GM21526 (cell line): Measurements from ENCODE around the gene C4orf50.
"Not testable (repeated sequence)": the region's sequence is repeated elsewhere in the genome, so short reads cannot be mapped to it uniquely, and the experiment has no call there.

Experiments used
- ATAC-seq: cut with Tn5 transposase; IDR thresholded peaks from one replicate; pipeline ENCODE4 v1.9.1; 2021; ENCODE audit warnings: moderate library complexity; ENCODE audit not compliant: unreplicated experiment, low FRiP score

C4orf50 gene

DNA sequence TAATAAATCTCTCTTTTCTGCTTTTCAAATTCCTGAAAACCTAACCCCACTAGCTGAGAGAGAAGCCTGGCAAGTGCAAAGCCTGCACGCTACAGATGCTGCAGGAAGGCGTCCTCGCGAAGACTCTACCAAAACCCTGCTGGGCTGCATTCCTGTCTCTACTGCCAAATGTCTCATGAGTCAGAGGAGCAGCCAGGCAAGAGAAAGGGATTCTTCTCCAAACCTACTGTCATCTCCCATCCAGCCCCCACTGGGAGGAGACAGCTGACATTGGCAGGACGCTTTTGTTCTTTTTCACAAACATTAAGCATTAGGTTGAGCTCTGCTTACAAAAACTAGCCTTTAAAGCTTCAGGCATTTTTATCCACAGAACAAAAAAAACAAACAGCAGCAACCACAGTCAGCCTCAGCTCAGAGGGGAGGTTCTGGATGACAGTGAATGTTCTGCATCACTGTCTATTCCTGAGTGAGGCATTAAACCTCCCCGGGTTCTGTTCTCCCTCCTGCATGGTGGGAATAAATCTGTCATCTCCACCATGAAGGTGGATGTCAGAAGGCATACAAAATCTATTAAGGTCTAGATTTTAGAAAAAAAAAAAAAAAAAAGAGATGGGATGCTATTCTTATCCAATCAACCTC is 143.3 kb downstream of the C4orf50 start:
- ATAC-seq, result no peak

DNA sequence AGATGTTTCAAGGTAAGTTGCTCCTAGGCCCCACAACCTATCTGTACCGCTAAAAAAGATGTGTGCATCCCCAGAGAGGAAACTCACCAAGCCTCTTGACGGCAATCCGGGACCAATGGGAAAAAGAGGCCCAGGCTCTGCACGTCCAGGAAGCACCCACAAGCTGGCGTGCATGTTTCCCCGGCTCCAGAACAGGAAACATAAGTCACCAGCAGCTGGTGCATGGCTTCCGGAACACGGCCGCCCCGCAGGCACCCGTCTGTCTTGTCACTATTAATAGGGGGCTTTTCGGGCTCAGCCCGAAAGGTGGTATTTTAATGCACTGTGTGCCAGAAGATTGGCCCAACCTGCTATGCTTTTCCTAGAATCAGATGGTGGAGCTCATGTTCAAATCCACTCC is 147.5 kb downstream of the C4orf50 start:
- ATAC-seq, result no peak

DNA sequence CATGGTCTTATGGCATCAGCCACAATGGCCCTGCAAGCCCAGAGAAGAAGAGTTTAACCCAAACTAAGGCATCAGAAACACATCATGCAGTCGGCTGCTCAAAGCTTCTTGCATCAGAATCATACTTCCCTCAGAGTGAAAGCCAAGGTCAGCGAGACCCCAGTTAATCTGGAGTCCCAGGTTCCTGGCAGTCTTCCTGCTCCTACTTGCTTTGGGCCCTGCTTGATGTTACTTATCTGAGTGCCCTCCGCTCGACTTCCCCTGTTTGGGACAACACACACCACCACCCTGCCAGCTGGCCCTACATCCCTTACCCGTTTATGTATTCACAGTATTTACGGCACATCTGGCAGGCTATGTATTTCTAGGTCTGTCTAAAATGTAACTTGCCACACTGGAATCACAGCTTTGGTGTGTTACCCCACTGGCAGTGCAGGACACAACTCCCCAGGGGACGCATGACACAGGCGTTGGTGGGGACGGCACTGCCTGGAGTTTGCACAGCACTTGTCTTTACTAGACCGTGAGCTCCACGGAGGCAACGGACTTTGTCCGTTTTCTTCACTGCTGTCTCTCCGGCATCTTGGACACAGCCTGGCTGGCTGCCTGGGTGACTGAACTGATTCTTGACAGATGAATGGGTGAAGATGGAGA is 148.1 kb downstream of the C4orf50 start:
- no peak for ATAC-seq

DNA sequence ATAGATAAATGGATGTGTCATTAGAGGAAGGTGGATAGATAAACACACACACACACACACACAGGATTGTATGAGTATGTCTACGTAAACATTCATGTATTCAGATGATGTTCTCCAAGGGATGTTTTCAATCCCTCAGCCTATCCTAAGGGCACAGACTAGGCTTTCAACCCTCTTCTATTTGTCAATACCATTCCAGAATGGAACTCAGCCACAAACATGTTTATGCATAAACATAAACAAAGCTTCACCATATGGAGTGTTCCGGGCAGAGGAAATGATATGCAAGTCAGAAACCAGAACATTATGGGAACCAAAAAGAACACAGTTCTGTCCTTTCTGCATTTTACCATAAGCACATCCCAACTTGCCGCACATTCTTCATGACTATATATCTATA is 150.4 kb downstream of the C4orf50 start:
- ATAC-seq, result no peak

DNA sequence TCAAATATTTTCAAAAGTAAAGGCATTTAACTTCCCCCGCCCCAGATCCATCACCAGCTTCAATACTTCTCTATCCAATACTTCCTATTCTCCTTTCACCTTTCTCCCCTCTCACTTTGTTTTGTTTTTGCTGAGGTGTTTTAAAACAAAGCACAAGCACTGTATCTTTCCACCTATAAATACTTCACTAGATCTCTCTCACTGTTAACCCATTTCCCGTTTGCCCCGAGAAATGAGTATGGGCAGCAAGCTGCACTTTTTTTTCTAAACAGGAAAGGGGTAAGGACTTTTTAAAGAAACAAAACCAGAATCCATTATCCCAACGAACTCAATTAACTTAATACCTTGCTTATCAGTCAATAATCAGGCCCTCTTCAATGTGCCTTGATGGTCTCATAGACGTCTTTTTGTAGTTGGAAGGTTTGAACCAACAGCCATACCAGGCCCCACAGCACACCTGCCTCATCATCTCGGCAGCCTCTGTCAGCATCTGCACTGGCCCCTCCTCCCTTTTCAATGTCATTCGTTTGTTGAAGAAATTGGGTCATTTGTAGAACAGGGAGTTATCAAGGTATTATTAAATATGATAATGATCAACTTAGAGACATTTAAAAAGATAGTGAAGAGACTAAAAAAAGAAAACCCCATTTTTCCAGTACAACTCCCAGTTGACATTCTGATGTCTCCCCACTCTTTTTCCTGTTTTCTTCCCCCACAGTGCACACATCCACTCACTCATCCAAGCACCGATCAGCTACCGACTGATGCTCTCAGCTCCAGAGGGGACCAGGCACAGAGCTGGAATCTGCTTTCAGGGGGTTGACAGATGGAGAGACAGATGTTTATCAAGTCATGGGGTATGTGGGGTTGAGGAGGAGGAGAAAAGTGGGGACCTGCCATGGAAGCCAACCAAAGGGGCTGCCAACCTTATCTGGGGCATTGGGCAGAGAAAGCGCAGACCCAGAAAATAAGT is 151.1 kb downstream of the C4orf50 start:
- ATAC-seq, result no peak

- ATAC-seq, result no peak
Observed at GRCh38 chr4:5865896-5866599, 152.2 kb downstream of the C4orf50 start.

- ATAC-seq, result no peak
Observed at GRCh38 chr4:5863461-5864113, 154.6 kb downstream of the C4orf50 start.

GRCh38 chr4:5858020-5858769 is 160.0 kb downstream of the C4orf50 start:
- no peak for ATAC-seq

DNA sequence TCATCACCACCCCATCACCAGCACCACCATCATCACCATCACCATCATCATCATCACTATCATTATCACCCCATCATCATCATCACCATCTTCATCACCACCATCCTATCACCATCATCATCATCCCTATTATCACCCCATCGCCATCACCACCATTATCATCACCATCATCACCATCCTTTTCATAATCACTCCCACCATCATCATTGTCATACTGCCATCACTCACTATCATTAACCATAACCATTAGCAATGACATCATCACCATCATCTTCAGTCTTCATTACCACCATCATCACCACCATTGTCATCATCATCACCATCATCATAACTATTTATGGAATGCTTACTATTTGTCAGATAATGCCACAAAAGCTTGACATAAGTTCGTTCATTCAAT is 161.0 kb downstream of the C4orf50 start:
- no peak for ATAC-seq

- not testable (repeated sequence) for ATAC-seq
Observed at GRCh38 chr4:5856362-5856761, 161.9 kb downstream of the C4orf50 start.

DNA sequence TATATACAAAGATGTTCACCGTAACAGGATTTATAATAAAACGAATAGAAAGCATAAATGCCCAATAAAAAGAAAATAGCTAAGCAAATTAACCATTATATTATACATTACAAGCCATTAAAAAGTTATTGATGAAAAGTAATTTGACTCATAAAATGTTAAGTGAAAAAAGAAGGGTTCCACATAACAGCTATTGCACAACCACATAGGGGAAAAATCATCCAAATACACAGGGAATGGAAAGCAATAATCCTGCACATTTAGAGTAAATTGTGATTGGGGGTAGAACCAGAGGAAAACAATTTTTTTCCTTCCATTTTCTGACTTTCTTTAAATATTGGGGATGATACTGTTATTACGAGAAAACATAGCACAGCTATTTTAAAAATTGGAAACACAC is 163.3 kb downstream of the C4orf50 start:
- no peak for ATAC-seq

DNA sequence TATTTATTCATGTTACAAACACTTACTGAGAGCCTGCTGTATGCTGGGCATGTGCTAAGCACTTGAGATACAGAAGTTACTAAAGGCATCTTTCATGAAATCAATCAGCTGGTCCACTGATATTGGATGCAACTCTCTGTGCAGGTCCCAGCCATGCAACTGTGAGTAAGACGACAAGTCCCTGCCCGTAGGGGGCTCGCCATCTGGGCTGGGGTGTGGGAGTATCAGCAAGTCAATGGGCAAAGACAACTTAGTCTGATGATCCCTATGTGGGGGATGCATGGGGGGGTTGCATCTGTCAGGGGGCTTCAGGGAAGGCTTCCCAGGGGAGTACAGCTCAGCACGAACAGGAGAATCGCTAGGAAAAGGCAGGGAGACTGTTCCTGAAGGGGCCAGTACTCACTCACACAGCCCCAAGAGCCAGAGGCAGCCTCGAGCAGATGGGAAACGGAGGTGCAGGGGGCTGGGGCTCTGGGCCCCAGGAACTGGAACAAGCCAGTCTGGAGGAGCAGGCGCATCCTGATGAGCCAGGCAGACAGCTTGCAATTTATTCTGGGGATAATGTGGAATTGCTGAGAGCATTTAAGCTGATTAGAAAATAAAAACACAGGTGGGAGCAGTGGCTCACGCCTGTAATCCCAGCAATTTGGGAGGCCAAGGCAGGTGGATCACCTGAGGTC is 165.6 kb downstream of the C4orf50 start:
- no peak for ATAC-seq

DNA sequence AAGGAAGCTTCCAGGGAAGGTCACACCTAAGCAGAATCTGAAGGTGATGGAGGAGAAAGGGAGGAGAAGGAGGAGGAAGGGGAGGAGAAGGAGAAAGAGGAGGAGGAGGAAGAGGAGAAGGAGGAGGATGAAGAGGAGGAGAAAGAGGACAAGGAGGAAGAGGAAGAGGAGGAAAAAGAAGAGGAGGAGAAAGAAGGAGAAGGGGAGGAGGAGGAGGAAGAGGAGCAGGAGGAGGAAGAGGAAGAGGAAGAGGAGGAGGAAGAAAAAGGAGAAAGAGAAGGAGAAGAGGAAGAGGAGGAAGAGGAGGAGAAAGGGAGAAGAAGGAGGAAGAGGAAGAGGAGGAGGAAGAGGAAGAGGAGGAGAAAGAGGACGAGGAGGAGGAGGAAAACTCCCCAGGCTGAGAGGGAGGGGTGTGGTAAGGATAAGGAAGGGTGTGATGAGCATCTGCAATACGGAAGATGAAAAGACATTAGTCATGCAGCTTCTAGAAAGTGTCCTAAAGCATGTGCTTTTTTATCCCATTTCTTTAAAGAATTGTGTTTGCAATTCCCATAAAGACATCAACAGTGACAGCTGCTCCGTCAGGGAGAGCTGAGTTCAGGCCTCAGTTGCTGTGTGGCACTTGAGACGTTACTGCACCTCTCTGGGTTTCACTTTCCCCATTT is 166.5 kb downstream of the C4orf50 start:
- no peak for ATAC-seq
